Measurements from ENCODE around the gene LTB4R2.

- TF ChIP-seq POLR2A (IDR thresholded peaks at IDR 0.05): no peak
- TF ChIP-seq, protein P1, sequence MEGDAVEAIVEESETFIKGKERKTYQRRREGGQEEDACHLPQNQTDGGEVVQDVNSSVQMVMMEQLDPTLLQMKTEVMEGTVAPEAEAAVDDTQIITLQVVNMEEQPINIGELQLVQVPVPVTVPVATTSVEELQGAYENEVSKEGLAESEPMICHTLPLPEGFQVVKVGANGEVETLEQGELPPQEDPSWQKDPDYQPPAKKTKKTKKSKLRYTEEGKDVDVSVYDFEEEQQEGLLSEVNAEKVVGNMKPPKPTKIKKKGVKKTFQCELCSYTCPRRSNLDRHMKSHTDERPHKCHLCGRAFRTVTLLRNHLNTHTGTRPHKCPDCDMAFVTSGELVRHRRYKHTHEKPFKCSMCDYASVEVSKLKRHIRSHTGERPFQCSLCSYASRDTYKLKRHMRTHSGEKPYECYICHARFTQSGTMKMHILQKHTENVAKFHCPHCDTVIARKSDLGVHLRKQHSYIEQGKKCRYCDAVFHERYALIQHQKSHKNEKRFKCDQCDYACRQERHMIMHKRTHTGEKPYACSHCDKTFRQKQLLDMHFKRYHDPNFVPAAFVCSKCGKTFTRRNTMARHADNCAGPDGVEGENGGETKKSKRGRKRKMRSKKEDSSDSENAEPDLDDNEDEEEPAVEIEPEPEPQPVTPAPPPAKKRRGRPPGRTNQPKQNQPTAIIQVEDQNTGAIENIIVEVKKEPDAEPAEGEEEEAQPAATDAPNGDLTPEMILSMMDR (IDR thresholded peaks at IDR 0.05): no peak
Measured at GRCh38 chr14:24277606-24278321, 32.2 kb upstream of the LTB4R2 start.
